ENCODE data around the gene TPR. TPM values are rescaled to one million over a fixed set of nuclear protein-coding genes. Genes with fewer than 3 reads are reported as not detected.
"Not testable (repeated sequence)": the region's sequence is repeated elsewhere in the genome, so short reads cannot be mapped to it uniquely, and the experiment has no call there.

Gene TPR
- total and polyA plus RNA-seq, 9 donors: 26.3 to 107 (median 70.2) TPM

DNA sequence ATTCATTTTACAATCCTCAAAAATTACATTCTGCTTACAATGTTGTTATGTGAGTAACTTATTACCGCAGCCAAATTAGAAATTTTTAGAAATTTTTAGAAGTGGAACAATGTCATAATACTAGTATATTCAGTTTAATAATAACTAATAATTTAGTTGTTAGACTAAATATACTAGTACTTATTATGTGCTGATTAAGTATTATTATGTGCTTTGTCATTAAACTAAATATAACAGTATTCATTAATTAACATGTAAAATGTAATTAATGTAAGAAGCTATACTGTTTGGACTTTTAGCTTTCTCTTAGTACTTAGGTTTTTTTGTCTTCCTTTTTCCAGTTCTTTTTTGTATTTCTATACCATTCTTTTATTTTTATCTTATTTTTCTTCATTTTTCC lies 15.9 kb upstream of the TPR start:
- WGBS, 3 donors: 95 to 99% (median 96%) methylated on average over 1 of the region's 1 CpG
- DNase-seq: no peak
- Histone ChIP-seq H3K27me3 (no peaks in the 10 kb centered on the region), H3K27ac (no peak overlapping the region), H3K9me3 (no peaks in the 10 kb centered on the region), H3K4me3 (no peak overlapping the region), H3K4me1 (ENCODE audit: insufficient read depth) (no peaks in the 10 kb centered on the region), H3K36me3 (no peaks in the 10 kb centered on the region)
- intact Hi-C loops (cut with DNase I): loop anchor here in 1 of 4 donors (10.0 kb wide), 1 partner anchor 594 kb away; no protein-coding TSS in a partner anchor
- TF ChIP-seq POLR2A (IDR thresholded peaks at IDR 0.05) (no peak), EP300 (IDR thresholded peaks at IDR 0.05) (no peak)
- TF ChIP-seq, protein P1, sequence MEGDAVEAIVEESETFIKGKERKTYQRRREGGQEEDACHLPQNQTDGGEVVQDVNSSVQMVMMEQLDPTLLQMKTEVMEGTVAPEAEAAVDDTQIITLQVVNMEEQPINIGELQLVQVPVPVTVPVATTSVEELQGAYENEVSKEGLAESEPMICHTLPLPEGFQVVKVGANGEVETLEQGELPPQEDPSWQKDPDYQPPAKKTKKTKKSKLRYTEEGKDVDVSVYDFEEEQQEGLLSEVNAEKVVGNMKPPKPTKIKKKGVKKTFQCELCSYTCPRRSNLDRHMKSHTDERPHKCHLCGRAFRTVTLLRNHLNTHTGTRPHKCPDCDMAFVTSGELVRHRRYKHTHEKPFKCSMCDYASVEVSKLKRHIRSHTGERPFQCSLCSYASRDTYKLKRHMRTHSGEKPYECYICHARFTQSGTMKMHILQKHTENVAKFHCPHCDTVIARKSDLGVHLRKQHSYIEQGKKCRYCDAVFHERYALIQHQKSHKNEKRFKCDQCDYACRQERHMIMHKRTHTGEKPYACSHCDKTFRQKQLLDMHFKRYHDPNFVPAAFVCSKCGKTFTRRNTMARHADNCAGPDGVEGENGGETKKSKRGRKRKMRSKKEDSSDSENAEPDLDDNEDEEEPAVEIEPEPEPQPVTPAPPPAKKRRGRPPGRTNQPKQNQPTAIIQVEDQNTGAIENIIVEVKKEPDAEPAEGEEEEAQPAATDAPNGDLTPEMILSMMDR (IDR thresholded peaks at IDR 0.05): no peak

DNA sequence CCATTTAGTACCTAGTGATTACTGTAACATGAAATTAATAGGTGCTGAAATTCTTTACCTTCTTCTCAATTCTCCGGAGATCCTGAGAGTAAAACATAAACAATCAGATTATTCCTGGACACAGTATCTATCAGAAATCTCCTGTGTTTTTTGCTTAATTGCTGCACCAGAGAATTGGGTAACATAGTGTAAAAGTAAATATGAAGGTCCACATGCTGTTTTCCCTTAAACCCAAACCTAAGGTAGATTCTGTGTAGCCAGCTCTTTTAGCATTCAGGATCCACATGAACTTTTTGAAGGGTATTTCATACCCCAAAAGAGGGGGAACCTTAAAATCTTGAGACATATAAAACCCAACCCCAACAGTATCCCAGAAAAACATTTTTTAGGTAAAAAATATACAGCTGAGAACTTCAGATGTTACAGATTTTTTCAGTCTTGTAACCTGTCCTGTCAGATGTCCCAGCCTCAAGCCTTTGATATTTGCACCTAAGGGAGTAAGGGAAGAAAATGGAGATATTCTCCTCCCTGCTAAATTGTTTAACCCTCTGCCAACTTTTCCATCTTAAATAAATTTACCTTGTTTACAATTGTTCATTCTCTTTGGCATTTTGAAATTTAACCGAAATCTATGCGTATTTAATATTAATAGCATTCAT lies 11.8 kb upstream of the TPR start:
- intact Hi-C loops (cut with DNase I): no loop called here
- Histone ChIP-seq H3K9me3 (no peaks in the 10 kb centered on the region), H3K36me3 (no peaks in the 10 kb centered on the region), H3K27me3 (no peaks in the 10 kb centered on the region), H3K27ac (no peak overlapping the region), H3K4me3 (no peak overlapping the region), H3K4me1 (ENCODE audit: insufficient read depth) (no peaks in the 10 kb centered on the region)
- WGBS, 3 donors: 94 to 97% (median 94%) methylated on average over 3 of the region's 3 CpGs
- no peak for DNase-seq
- TF ChIP-seq EP300 (IDR thresholded peaks at IDR 0.05): no peak
- no peak for TF ChIP-seq POLR2A (IDR thresholded peaks at IDR 0.05)
- TF ChIP-seq, protein P1 (IDR thresholded peaks at IDR 0.05): no peak

DNA sequence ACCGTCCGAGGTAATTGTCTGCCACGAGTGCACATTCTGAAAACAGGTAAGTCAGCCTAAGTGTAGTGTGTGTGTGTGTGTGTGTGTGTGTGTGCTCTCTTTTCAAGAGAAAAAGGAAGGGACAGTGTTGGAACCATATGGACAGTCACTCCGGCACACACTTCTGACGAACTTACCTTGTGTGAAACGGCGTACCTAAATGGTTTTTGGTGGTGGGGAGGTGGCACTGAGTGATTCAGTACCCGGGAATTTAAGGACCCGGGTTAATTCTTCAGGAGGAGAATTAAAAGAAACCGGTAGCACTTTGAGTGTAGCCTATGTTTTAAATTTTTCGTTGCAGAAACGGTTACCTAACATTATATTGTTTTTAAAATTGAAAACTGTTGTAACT lies 871 bp upstream of the TPR start:
- H3K27me3 ChIP-seq: no peaks in the 10 kb centered on the region
- intact Hi-C loops (cut with DNase I): no loop called here
- 0 to 1% (median 0%) methylated on average over 12 of the region's 12 CpGs for WGBS, 3 donors
- no peaks in the 10 kb centered on the region for H3K9me3 ChIP-seq
- peak overlapping the region; percentile 90 for H3K4me3 ChIP-seq
- peaks cover 4% of the 10 kb centered on the region for H3K4me1 ChIP-seq (ENCODE audit: insufficient read depth)
- TF ChIP-seq, protein P1 (IDR thresholded peaks at IDR 0.05): no peak
- TF ChIP-seq POLR2A (IDR thresholded peaks at IDR 0.05): no peak
- TF ChIP-seq EP300 (IDR thresholded peaks at IDR 0.05): no peak
- DNase-seq: no peak
- peak overlapping the region; percentile 92 for H3K27ac ChIP-seq
- H3K36me3 ChIP-seq: no peaks in the 10 kb centered on the region

DNA sequence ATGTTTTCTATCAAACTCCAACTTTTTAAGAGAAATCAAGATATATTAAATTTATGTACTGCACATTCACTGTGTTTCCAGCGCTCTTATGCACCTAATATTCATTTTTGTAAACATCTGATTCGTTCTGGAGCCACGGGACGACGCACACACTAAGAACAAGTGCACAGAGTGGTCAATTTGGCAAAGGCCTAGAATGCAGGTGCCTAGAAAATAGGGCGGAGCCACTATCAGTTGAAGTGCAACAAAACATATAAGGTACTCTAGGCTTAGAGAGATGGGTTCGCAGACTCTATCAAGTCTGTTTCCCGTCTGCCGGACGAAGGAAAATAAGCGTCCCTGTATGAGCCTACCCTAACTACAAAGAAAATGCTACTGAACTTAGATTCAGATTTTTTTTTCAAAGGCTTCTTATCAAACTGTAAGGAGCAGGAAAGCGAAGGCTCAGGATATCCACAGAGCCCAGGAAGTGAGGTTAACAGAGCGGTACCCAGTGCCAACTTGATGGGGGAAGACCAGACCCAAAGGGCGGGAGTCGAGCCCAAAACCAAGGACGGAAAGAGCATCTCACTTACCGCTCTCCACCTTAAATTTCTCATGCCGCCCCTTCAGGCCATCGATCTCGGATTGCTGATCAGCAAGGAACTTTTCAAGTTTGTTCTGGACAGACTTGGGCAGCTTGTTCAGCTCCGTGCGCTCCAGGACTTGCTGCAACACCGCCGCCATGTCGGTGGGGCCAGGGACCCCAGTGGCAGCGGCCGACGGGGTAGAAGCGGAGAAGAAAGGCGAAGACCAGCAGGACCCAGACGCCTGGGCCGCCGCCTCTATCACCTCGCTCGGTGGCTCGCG lies 526 bp downstream of the TPR start:
- 0 to 1% (median 1%) methylated on average over 36 to 37 of the region's 37 CpGs for WGBS, 3 donors
- DNase-seq: peak in 2 of 5 donors; percentile 13 to 15
- Histone ChIP-seq H3K27me3 (no peaks in the 10 kb centered on the region), H3K4me1 (ENCODE audit: insufficient read depth) (peaks cover 4% of the 10 kb centered on the region), H3K4me3 (peak overlapping the region; percentile 90), H3K9me3 (no peaks in the 10 kb centered on the region), H3K36me3 (no peaks in the 10 kb centered on the region), H3K27ac (peak overlapping the region; percentile 92)
- intact Hi-C loops (cut with DNase I): no loop called here
- TF ChIP-seq POLR2A (IDR thresholded peaks at IDR 0.05) (no peak), EP300 (IDR thresholded peaks at IDR 0.05) (no peak)
- TF ChIP-seq, protein P1 (IDR thresholded peaks at IDR 0.05): no peak

DNA sequence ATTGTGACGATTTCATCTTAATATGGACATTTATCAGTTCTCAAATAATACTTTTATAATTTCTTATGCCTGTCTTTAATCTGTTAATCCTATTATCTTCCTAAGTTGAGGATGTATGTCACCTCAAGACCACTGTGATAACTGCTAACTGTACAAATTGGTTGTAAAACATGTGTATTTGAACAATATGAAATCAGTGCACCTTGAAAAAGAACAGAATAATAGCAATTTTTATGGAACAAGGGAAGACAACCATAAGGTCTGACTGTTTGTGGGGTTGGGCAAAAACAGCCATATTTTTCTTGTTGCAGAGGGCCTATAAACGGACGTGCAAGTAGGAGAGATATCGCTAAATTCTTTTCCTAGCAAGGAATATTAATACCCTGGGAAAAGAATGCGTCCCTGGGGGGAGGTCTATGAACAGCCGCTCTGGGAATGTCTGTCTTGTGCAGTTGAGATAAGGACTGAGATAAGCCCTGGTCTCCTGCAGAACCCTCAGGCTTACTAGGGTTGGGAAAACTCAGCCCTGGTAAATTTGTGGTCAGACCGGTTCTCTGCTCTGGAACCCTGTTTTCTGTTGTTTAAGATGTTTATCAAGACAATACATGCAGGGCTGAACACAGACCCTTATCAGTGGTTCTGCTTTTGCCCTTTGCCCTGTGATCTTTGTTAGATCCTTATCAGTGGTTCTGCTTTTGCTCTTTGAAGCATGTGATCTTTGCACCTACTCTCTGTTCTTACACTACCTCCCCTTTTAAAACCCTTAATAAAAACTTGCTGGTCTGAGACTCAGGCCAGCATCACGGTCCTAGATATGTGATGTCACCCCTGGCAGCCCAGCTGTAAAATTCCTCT lies 27.0 kb downstream of the TPR start:
- intact Hi-C loops (cut with DNase I); H3K36me3 ChIP-seq: not testable (repeated sequence)
- WGBS, 3 donors: 90 to 93% (median 91%) methylated on average over 8 of the region's 8 CpGs

More for the DNA sequence above, 27.0 kb downstream of the TPR start:
- H3K9me3 ChIP-seq; H3K27me3 ChIP-seq; H3K4me1 ChIP-seq (ENCODE audit: insufficient read depth); H3K4me3 ChIP-seq; DNase-seq; H3K27ac ChIP-seq: not testable (repeated sequence)

Measured in ovary (tissue), 9 donors.